HepG2 (cell line): ENCODE results near the gene PIK3R3. TPM values are rescaled to one million over a fixed set of nuclear protein-coding genes. Genes with fewer than 3 reads are reported as not detected.

Experiments used
- HNRNPK ChIP-seq: fragments of 200-400 bp; formaldehyde crosslinking; IDR thresholded peaks from 2 replicates; pipeline ENCODE4 v1.6.1; 2018; ENCODE audit warnings: low read length, low read depth, moderate library complexity, mild to moderate bottlenecking; ENCODE audit not compliant: poor library complexity, severe bottlenecking
- PHB2 ChIP-seq: fragments of 450-650 bp; IDR thresholded peaks from 2 replicates; pipeline ENCODE4 v1.6.1; 2018; ENCODE audit not compliant: partially characterized antibody
- RORA ChIP-seq: sonication (generic); formaldehyde crosslinking; IDR thresholded peaks from 2 replicates; pipeline ENCODE4 v1.5.0; 2020; ENCODE audit warnings: mild to moderate bottlenecking, missing genetic modification reagents, moderate library complexity
- YEATS4 ChIP-seq: sonication (generic); formaldehyde crosslinking; IDR thresholded peaks from 2 replicates; pipeline ENCODE4 v1.4.0; 2020; ENCODE audit warnings: missing genetic modification reagents, borderline replicate concordance
- ZNF724P ChIP-seq: sonication (generic); formaldehyde crosslinking; IDR thresholded peaks from 2 replicates; pipeline ENCODE4 v1.8.0; 2022; ENCODE audit warnings: missing genetic modification reagents, borderline replicate concordance
- ZNF768 ChIP-seq: sonication (generic); formaldehyde crosslinking; IDR thresholded peaks from 2 replicates; pipeline ENCODE4 v1.4.0; 2020; ENCODE audit warnings: missing genetic modification reagents
- ZNF770 ChIP-seq: sonication (generic); formaldehyde crosslinking; IDR thresholded peaks from 2 replicates; pipeline ENCODE4 v1.5.0; 2020; ENCODE audit warnings: mild to moderate bottlenecking, missing genetic modification reagents
- ZNF792 ChIP-seq: IDR thresholded peaks from 2 replicates; pipeline ENCODE4 v1.6.1; 2016
- ZNF83 ChIP-seq: sonication (generic); formaldehyde crosslinking; IDR thresholded peaks from 2 replicates; pipeline ENCODE4 v1.4.0; 2020; ENCODE audit warnings: missing genetic modification reagents, mild to moderate bottlenecking, borderline replicate concordance
- ZSCAN12 ChIP-seq: sonication (generic); formaldehyde crosslinking; IDR thresholded peaks from 2 replicates; pipeline ENCODE4 v1.9.0; 2021; ENCODE audit warnings: mild to moderate bottlenecking, missing genetic modification reagents
- polyA plus RNA-seq, 8 experiments: library from polyadenylated mRNA; depleted of rRNA in 3 of 8; stranded (reverse) in 7 of 8; unstranded in 1 of 8; fragments of >200 nt; fragmentation: Illumina TruSeq in 4 of 8; extraction: Trizol in 4 of 8; gene quantifications; 2 replicates each; pipeline versions ENCODE4 v1.2.1 to v1.2.3, GENCODE V29; 2011 to 2016; ENCODE audit warnings: low read depth in 4 of 8, missing spikeins in 1 of 8, mixed read lengths in 1 of 8; ENCODE audit not compliant: insufficient read depth in 1 of 8
- total RNA-seq, 5 experiments: library from RNA; depleted of rRNA; stranded (reverse); fragments of >200 nt; fragmentation: Illumina TruSeq; extraction: Trizol; gene quantifications; 2 replicates each; pipeline ENCODE4 v1.2.3, GENCODE V29; 2016; ENCODE audit warnings: low read depth in 1 of 5
- TF ChIP-seq, protein P1 (sequence below): sonication (generic); formaldehyde crosslinking; IDR thresholded peaks from 2 replicates; pipeline ENCODE4 v1.9.0; 2021; ENCODE audit warnings: missing genetic modification reagents, mild to moderate bottlenecking, borderline replicate concordance
- TF ChIP-seq, protein P2 (sequence below): sonication (generic); formaldehyde crosslinking; IDR thresholded peaks from 2 replicates; pipeline ENCODE4 v1.4.0; 2020; ENCODE audit warnings: missing genetic modification reagents, mild to moderate bottlenecking, borderline replicate concordance
- TF ChIP-seq, protein P3 (sequence below): sonication (generic); formaldehyde crosslinking; IDR thresholded peaks from 2 replicates; pipeline ENCODE4 v1.4.0; 2020; ENCODE audit warnings: mild to moderate bottlenecking, missing genetic modification reagents, borderline replicate concordance

PIK3R3 gene
- total and polyA plus RNA-seq, 2 of the 13 experiments (the other 11 are each of a cell fraction or from before 2014, with no cell fraction given) = 0.37 to 6.9 TPM

- TF ChIP-seq, protein P1, sequence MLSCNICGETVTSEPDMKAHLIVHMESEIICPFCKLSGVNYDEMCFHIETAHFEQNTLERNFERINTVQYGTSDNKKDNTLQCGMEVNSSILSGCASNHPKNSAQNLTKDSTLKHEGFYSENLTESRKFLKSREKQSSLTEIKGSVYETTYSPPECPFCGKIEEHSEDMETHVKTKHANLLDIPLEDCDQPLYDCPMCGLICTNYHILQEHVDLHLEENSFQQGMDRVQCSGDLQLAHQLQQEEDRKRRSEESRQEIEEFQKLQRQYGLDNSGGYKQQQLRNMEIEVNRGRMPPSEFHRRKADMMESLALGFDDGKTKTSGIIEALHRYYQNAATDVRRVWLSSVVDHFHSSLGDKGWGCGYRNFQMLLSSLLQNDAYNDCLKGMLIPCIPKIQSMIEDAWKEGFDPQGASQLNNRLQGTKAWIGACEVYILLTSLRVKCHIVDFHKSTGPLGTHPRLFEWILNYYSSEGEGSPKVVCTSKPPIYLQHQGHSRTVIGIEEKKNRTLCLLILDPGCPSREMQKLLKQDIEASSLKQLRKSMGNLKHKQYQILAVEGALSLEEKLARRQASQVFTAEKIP (CRISPR knock-in tag) = no peak
- peak; percentile 93 for TF ChIP-seq ZSCAN12 (CRISPR knock-in tag)
- TF ChIP-seq, protein P2, sequence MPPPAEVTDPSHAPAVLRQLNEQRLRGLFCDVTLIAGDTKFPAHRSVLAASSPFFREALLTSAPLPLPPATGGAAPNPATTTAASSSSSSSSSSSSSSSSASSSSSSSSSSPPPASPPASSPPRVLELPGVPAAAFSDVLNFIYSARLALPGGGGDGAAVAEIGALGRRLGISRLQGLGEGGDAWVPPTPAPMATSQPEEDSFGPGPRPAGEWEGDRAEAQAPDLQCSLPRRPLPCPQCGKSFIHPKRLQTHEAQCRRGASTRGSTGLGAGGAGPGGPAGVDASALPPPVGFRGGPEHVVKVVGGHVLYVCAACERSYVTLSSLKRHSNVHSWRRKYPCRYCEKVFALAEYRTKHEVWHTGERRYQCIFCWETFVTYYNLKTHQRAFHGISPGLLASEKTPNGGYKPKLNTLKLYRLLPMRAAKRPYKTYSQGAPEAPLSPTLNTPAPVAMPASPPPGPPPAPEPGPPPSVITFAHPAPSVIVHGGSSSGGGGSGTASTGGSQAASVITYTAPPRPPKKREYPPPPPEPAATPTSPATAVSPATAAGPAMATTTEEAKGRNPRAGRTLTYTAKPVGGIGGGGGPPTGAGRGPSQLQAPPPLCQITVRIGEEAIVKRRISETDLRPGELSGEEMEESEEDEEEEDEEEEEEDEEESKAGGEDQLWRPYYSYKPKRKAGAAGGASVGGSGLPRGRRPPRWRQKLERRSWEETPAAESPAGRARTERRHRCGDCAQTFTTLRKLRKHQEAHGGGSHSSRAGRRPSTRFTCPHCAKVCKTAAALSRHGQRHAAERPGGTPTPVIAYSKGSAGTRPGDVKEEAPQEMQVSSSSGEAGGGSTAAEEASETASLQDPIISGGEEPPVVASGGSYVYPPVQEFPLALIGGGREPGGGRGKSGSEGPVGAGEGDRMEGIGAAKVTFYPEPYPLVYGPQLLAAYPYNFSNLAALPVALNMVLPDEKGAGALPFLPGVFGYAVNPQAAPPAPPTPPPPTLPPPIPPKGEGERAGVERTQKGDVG (CRISPR knock-in tag) = peak; percentile 95; the same call in 1 of the 2 replicates
- TF ChIP-seq ZNF792 = peak; percentile 99
- no peak; the same call in none of the 2 replicates for TF ChIP-seq YEATS4 (CRISPR knock-in tag)
- TF ChIP-seq, protein P3, sequence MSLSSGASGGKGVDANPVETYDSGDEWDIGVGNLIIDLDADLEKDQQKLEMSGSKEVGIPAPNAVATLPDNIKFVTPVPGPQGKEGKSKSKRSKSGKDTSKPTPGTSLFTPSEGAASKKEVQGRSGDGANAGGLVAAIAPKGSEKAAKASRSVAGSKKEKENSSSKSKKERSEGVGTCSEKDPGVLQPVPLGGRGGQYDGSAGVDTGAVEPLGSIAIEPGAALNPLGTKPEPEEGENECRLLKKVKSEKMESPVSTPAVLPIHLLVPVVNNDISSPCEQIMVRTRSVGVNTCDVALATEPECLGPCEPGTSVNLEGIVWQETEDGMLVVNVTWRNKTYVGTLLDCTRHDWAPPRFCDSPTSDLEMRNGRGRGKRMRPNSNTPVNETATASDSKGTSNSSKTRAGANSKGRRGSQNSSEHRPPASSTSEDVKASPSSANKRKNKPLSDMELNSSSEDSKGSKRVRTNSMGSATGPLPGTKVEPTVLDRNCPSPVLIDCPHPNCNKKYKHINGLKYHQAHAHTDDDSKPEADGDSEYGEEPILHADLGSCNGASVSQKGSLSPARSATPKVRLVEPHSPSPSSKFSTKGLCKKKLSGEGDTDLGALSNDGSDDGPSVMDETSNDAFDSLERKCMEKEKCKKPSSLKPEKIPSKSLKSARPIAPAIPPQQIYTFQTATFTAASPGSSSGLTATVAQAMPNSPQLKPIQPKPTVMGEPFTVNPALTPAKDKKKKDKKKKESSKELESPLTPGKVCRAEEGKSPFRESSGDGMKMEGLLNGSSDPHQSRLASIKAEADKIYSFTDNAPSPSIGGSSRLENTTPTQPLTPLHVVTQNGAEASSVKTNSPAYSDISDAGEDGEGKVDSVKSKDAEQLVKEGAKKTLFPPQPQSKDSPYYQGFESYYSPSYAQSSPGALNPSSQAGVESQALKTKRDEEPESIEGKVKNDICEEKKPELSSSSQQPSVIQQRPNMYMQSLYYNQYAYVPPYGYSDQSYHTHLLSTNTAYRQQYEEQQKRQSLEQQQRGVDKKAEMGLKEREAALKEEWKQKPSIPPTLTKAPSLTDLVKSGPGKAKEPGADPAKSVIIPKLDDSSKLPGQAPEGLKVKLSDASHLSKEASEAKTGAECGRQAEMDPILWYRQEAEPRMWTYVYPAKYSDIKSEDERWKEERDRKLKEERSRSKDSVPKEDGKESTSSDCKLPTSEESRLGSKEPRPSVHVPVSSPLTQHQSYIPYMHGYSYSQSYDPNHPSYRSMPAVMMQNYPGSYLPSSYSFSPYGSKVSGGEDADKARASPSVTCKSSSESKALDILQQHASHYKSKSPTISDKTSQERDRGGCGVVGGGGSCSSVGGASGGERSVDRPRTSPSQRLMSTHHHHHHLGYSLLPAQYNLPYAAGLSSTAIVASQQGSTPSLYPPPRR (CRISPR knock-in tag) = peak; percentile 52; the same call in 1 of the 2 replicates
- TF ChIP-seq HNRNPK = no peak
- TF ChIP-seq ZNF83 (CRISPR knock-in tag) = peak; percentile 75; the same call in 1 of the 2 replicates
- no peak for TF ChIP-seq RORA (CRISPR knock-in tag)
- TF ChIP-seq ZNF724P (CRISPR knock-in tag) = peak; percentile 96; the same call in 1 of the 2 replicates
- peak; percentile 50; the same call in 1 of the 2 replicates for TF ChIP-seq ZNF768 (CRISPR knock-in tag)
- TF ChIP-seq ZNF770 (CRISPR knock-in tag) = peak; percentile 62
- TF ChIP-seq PHB2 = no peak
Observed at GRCh38 chr1:46132529-46133180, at the start of gene PIK3R3 (continued).
